ENCODE measurements around the gene PDE4D.

- TF ChIP-seq, protein P1, sequence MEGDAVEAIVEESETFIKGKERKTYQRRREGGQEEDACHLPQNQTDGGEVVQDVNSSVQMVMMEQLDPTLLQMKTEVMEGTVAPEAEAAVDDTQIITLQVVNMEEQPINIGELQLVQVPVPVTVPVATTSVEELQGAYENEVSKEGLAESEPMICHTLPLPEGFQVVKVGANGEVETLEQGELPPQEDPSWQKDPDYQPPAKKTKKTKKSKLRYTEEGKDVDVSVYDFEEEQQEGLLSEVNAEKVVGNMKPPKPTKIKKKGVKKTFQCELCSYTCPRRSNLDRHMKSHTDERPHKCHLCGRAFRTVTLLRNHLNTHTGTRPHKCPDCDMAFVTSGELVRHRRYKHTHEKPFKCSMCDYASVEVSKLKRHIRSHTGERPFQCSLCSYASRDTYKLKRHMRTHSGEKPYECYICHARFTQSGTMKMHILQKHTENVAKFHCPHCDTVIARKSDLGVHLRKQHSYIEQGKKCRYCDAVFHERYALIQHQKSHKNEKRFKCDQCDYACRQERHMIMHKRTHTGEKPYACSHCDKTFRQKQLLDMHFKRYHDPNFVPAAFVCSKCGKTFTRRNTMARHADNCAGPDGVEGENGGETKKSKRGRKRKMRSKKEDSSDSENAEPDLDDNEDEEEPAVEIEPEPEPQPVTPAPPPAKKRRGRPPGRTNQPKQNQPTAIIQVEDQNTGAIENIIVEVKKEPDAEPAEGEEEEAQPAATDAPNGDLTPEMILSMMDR (IDR thresholded peaks at IDR 0.05) = no peak
- no peak for TF ChIP-seq EZH2 (IDR thresholded peaks at IDR 0.05)
Observed at GRCh38 chr5:58932057-58932612, 961.4 kb downstream of the PDE4D start.

All from neural progenitor cell (in vitro differentiated cells).